KMS-11 (cell line): ENCODE measurements around the gene NOP9.

Experiments
- H2AFZ ChIP-seq: fragments of 200-600 bp; sonication (generic); 2 replicates; pipeline ENCODE4 v1.6.1; 2016; ENCODE audit warnings: antibody characterized with exemption, mixed run types, low read depth
- H3K27ac ChIP-seq: fragments of 200-600 bp; sonication (generic); 2 replicates; pipeline ENCODE4 v1.6.1; 2016; ENCODE audit warnings: mild to moderate bottlenecking, mixed run types
- H3K27me3 ChIP-seq: fragments of 200-600 bp; sonication (generic); 2 replicates; pipeline ENCODE4 v1.6.1; 2017; ENCODE audit warnings: mild to moderate bottlenecking, low read depth, mixed run types, moderate library complexity; ENCODE audit not compliant: insufficient read depth
- H3K36me3 ChIP-seq: fragments of 200-600 bp; sonication (generic); 2 replicates; pipeline ENCODE4 v1.6.1; 2017; ENCODE audit warnings: mild to moderate bottlenecking, mixed run types; ENCODE audit not compliant: insufficient read depth
- H3K4me1 ChIP-seq: fragments of 200-600 bp; sonication (generic); 2 replicates; pipeline ENCODE4 v1.6.1; 2016; ENCODE audit warnings: mild to moderate bottlenecking, low read depth, mixed run types; ENCODE audit not compliant: poor library complexity, severe bottlenecking
- H3K4me2 ChIP-seq: fragments of 200-600 bp; sonication (generic); 2 replicates; pipeline ENCODE4 v1.7.0; 2016; ENCODE audit warnings: mild to moderate bottlenecking, mixed run types
- H3K4me3 ChIP-seq: fragments of 200-600 bp; sonication (generic); IDR thresholded peaks from 2 replicates; pipeline ENCODE4 v1.6.1; 2017; ENCODE audit warnings: low read depth, low read length, mixed read lengths; ENCODE audit not compliant: insufficient read depth
- H3K79me2 ChIP-seq: fragments of 200-600 bp; sonication (generic); 2 replicates; pipeline ENCODE4 v1.6.1; 2016; ENCODE audit warnings: low read depth, mixed run types; ENCODE audit not compliant: insufficient read depth
- H3K9ac ChIP-seq: fragments of 200-600 bp; sonication (generic); 2 replicates; pipeline ENCODE4 v1.6.1; 2016; ENCODE audit warnings: mild to moderate bottlenecking, mixed run types
- H4K20me1 ChIP-seq: fragments of 200-600 bp; sonication (generic); 2 replicates; pipeline ENCODE4 v1.6.1; 2016; ENCODE audit warnings: mild to moderate bottlenecking, mixed run types; ENCODE audit not compliant: insufficient read depth
- CTCF ChIP-seq: fragments of 200-600 bp; sonication (generic); conservative IDR thresholded peaks from 2 replicates; pipeline ENCODE4 v1.6.1; 2017; ENCODE audit warnings: low read depth, mild to moderate bottlenecking, antibody characterized with exemption, low read length, moderate library complexity, mixed read lengths

Gene NOP9

GRCh38 chr14:24310265-24310645 lies 10.6 kb downstream of the NOP9 start:
- Histone ChIP-seq H3K4me2 (peak overlapping the region; percentile 66), H3K36me3 (no peaks in the 10 kb centered on the region), H3K4me3 (no peak overlapping the region), H3K27ac (peak overlapping the region; percentile 80), H3K4me1 (peaks cover 37% of the 10 kb centered on the region), H3K27me3 (no peaks in the 10 kb centered on the region), H3K79me2 (peaks cover 9% of the 10 kb centered on the region; the same call in 1 of the 2 replicates), H2AFZ (no peak overlapping the region), H4K20me1 (no peaks in the 10 kb centered on the region), H3K9ac (peak overlapping the region; percentile 77; the same call in 1 of the 2 replicates)
- no peak for TF ChIP-seq CTCF

- H2AFZ ChIP-seq: peak within 1 kb of the TSS; percentile 34
- H3K4me1 ChIP-seq: peaks cover 37% of the 10 kb centered on the region
- H3K4me3 ChIP-seq: no peak within 1 kb of the TSS
- no peaks in the 10 kb centered on the region for H4K20me1 ChIP-seq
- no peaks in the 10 kb centered on the region for H3K36me3 ChIP-seq
- peaks cover 9% of the 10 kb centered on the region; the same call in 1 of the 2 replicates for H3K79me2 ChIP-seq
- peak within 1 kb of the TSS; percentile 80 for H3K27ac ChIP-seq
- peak within 1 kb of the TSS; percentile 91 for H3K4me2 ChIP-seq
- no peaks in the 10 kb centered on the region for H3K27me3 ChIP-seq
- peak within 1 kb of the TSS; percentile 77 for H3K9ac ChIP-seq
- TF ChIP-seq CTCF: peak; percentile 18; the same call in 1 of the 2 replicates
Observed at GRCh38 chr14:24310646-24311604, 11.3 kb downstream of the NOP9 start, which contains the start of gene LTB4R. Gene LTB4R, plus strand, starts transcription at chr14:24311502. Its CDS starts 4,150 bp downstream, at chr14:24315652.

- Histone ChIP-seq H3K36me3 (no peaks in the 10 kb centered on the region), H4K20me1 (no peaks in the 10 kb centered on the region), H3K27ac (peak overlapping the region; percentile 80), H2AFZ (0 out of 2 replicates have a peak overlapping the region, but pooled peaks have one; percentile 34), H3K4me1 (peaks cover 37% of the 10 kb centered on the region), H3K79me2 (peaks cover 9% of the 10 kb centered on the region; the same call in 1 of the 2 replicates), H3K27me3 (no peaks in the 10 kb centered on the region), H3K4me3 (no peak overlapping the region), H3K9ac (peak overlapping the region; percentile 77), H3K4me2 (peak overlapping the region; percentile 91)
- no peak for TF ChIP-seq CTCF
Observed at GRCh38 chr14:24311837-24312615, 12.4 kb downstream of the NOP9 start.

GRCh38 chr14:24312736-24313507 lies 13.3 kb downstream of the NOP9 start:
- Histone ChIP-seq H3K27ac (no peak overlapping the region), H3K4me1 (peaks cover 34% of the 10 kb centered on the region), H3K36me3 (no peaks in the 10 kb centered on the region), H3K4me3 (no peak overlapping the region), H3K4me2 (peak overlapping the region; percentile 91), H3K79me2 (peaks cover 9% of the 10 kb centered on the region; the same call in 1 of the 2 replicates), H3K27me3 (no peaks in the 10 kb centered on the region), H3K9ac (no peak overlapping the region), H2AFZ (no peak overlapping the region), H4K20me1 (no peaks in the 10 kb centered on the region)
- TF ChIP-seq CTCF: no peak
